Measurements from ENCODE around the gene CRK. TPM values are rescaled to one million over a fixed set of nuclear protein-coding genes. Genes with fewer than 3 reads are reported as not detected.
A peak's percentile ranks its signal among the peaks of the same experiment; 100 is the strongest.

CRK gene
- total RNA-seq, 1 donor = 109 TPM

DNA sequence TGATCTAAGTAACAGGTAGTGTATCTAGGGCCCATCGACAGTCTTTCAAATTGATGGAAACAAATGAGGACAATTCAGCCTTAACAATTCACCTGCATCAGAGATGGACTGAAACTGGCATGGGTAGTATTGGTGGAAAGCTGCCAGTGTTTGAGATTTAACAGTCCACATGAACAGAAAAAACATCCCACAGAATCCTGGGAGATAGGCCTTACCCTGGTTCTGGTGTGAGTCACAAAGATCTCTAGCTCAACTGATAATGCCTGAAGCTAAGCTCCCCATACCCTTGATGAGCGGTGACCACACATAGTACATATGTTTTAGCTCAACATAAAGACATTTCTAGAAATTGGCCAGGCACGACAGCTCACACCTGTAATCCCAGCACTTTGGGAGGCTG lies 21.9 kb downstream of the CRK start:
- H3K4me2 ChIP-seq (ENCODE audit: insufficient read depth, low read length) = no peak overlapping the region
- H3K27ac ChIP-seq (ENCODE audit: low read depth, low read length) = no peak overlapping the region
- H3K27me3 ChIP-seq (ENCODE audit: insufficient read depth, low read length) = no peaks in the 10 kb centered on the region
- peaks cover 47% of the 10 kb centered on the region for H4K20me1 ChIP-seq (ENCODE audit: insufficient read depth, low read length)
- peak; percentile 71 for DNase-seq (ENCODE audit: insufficient read length, low spot score, missing footprints)
- TF ChIP-seq, protein P1, sequence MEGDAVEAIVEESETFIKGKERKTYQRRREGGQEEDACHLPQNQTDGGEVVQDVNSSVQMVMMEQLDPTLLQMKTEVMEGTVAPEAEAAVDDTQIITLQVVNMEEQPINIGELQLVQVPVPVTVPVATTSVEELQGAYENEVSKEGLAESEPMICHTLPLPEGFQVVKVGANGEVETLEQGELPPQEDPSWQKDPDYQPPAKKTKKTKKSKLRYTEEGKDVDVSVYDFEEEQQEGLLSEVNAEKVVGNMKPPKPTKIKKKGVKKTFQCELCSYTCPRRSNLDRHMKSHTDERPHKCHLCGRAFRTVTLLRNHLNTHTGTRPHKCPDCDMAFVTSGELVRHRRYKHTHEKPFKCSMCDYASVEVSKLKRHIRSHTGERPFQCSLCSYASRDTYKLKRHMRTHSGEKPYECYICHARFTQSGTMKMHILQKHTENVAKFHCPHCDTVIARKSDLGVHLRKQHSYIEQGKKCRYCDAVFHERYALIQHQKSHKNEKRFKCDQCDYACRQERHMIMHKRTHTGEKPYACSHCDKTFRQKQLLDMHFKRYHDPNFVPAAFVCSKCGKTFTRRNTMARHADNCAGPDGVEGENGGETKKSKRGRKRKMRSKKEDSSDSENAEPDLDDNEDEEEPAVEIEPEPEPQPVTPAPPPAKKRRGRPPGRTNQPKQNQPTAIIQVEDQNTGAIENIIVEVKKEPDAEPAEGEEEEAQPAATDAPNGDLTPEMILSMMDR (IDR thresholded peaks at IDR 0.05; ENCODE audit: extremely low read depth, low read depth, low read length) = no peak
- H3K79me2 ChIP-seq (ENCODE audit: insufficient read depth, low read length) = peaks cover 97% of the 10 kb centered on the region
- no peaks in the 10 kb centered on the region for H3K9me3 ChIP-seq (ENCODE audit: low read depth, low read length)
- H3K36me3 ChIP-seq (ENCODE audit: insufficient read depth, low read length) = peaks cover 48% of the 10 kb centered on the region
- no peak overlapping the region for H2AFZ ChIP-seq (ENCODE audit: low read length)
- H3K4me3 ChIP-seq (ENCODE audit: insufficient read depth, low read length) = no peak overlapping the region
- H3K4me1 ChIP-seq (ENCODE audit: insufficient read depth, low read length) = peaks cover 11% of the 10 kb centered on the region

DNA sequence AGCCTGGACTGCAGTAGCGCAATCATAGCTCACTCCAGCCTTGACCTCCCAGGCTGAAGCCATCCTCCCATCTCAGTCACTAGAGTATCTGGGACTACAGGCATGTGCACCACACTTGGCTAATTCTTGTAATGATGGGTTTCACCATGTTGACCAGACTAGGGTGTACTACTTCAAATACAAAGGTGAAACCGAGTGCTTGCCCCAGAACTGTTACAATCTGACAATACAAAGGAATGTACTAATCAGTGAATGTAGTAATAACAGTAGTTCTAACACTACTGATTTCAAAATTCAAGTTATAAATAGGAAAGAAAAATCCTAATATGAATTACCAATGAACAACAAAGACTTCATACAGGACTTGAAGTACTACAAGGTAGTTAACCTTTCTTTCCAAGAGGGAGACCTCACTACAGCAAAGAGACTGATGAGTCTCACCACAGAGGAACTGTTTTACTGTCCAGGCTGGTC lies 24.4 kb downstream of the CRK start:
- Histone ChIP-seq H3K4me2 (ENCODE audit: insufficient read depth, low read length) (no peak overlapping the region), H3K4me1 (ENCODE audit: insufficient read depth, low read length) (peaks cover 5% of the 10 kb centered on the region), H4K20me1 (ENCODE audit: insufficient read depth, low read length) (peaks cover 41% of the 10 kb centered on the region), H3K36me3 (ENCODE audit: insufficient read depth, low read length) (peaks cover 47% of the 10 kb centered on the region), H3K79me2 (ENCODE audit: insufficient read depth, low read length) (peaks cover 95% of the 10 kb centered on the region), H2AFZ (ENCODE audit: low read length) (no peak overlapping the region), H3K9me3 (ENCODE audit: low read depth, low read length) (no peaks in the 10 kb centered on the region), H3K4me3 (ENCODE audit: insufficient read depth, low read length) (no peak overlapping the region), H3K27ac (ENCODE audit: low read depth, low read length) (no peak overlapping the region), H3K27me3 (ENCODE audit: insufficient read depth, low read length) (no peaks in the 10 kb centered on the region)
- DNase-seq (ENCODE audit: insufficient read length, low spot score, missing footprints) = peak; percentile 27
- TF ChIP-seq, protein P1 (IDR thresholded peaks at IDR 0.05; ENCODE audit: extremely low read depth, low read depth, low read length) = no peak

DNA sequence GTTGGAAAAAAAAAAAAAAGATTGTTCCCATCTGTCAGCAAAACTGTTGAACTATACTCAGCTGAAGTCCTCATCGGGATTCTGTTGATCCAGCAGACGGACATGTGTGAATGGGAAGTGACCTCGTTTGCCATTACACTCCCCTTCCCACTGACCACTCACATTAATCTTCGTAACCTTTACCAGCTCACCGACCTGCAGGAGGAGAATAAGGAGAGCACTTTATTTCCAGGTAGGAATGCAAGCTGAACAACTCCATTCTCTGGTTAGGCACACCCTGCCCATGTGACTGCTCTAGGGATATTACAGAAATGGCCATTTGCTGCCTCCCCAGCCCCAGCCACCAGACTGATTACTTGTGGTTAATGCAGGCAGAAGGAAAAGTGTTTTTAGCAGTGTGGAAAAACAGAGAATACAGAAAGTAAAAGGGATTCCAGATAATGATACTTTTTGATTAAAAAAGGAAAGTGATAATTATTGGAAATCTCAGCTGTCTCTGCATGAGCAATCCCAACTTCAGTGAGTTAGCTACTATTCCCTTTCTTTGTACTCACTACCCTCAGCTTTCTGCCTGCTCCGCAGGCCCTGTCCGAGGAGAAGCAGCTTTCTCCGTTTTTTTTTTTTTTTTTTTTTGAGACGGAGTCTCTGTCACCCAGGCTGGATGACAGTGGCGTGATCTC lies 32.4 kb downstream of the CRK start:
- Histone ChIP-seq H3K27me3 (ENCODE audit: insufficient read depth, low read length) (no peaks in the 10 kb centered on the region), H3K4me3 (ENCODE audit: insufficient read depth, low read length) (no peak overlapping the region), H4K20me1 (ENCODE audit: insufficient read depth, low read length) (peaks cover 59% of the 10 kb centered on the region), H3K27ac (ENCODE audit: low read depth, low read length) (peak overlapping the region; percentile 85), H3K9me3 (ENCODE audit: low read depth, low read length) (no peaks in the 10 kb centered on the region), H2AFZ (ENCODE audit: low read length) (no peak overlapping the region), H3K4me2 (ENCODE audit: insufficient read depth, low read length) (peak overlapping the region; percentile 65), H3K36me3 (ENCODE audit: insufficient read depth, low read length) (peaks cover 36% of the 10 kb centered on the region), H3K79me2 (ENCODE audit: insufficient read depth, low read length) (peaks cover 74% of the 10 kb centered on the region), H3K4me1 (ENCODE audit: insufficient read depth, low read length) (peaks cover 18% of the 10 kb centered on the region)
- TF ChIP-seq, protein P1 (IDR thresholded peaks at IDR 0.05; ENCODE audit: extremely low read depth, low read depth, low read length) = no peak
- peak; percentile 41 for DNase-seq (ENCODE audit: insufficient read length, low spot score, missing footprints)

DNA sequence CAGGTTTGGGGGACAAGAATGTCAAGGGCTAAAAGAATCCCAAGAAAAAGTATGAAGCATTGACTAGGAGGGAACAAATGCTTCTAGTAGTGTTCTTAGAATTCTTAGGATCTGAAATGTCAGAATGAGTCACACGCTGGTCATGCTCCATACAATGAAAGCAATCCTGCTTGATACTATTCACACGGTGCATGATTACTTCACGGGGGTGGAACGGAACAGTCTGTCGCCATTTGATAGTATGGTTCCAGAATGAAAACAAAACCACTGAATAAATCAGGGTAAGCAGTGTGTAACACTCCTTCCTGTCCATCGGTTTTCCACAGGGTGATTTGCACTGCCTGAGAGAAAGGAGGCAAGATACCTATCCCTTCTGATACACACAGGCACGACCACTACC lies 33.1 kb downstream of the CRK start:
- Histone ChIP-seq H3K9me3 (ENCODE audit: low read depth, low read length) (no peaks in the 10 kb centered on the region), H3K27me3 (ENCODE audit: insufficient read depth, low read length) (no peaks in the 10 kb centered on the region), H4K20me1 (ENCODE audit: insufficient read depth, low read length) (peaks cover 67% of the 10 kb centered on the region), H3K4me2 (ENCODE audit: insufficient read depth, low read length) (peak overlapping the region; percentile 65), H3K79me2 (ENCODE audit: insufficient read depth, low read length) (peaks cover 69% of the 10 kb centered on the region), H3K4me3 (ENCODE audit: insufficient read depth, low read length) (peak overlapping the region; percentile 36), H3K4me1 (ENCODE audit: insufficient read depth, low read length) (peaks cover 18% of the 10 kb centered on the region), H2AFZ (ENCODE audit: low read length) (no peak overlapping the region), H3K27ac (ENCODE audit: low read depth, low read length) (peak overlapping the region; percentile 85), H3K36me3 (ENCODE audit: insufficient read depth, low read length) (peaks cover 38% of the 10 kb centered on the region)
- TF ChIP-seq, protein P1 (IDR thresholded peaks at IDR 0.05; ENCODE audit: extremely low read depth, low read depth, low read length) = no peak
- DNase-seq (ENCODE audit: insufficient read length, low spot score, missing footprints) = peak; percentile 97

Measured in osteoblast (primary cell).